NCI-H187 (cell line): Measurements from ENCODE around the gene XXYLT1.
"Not testable (repeated sequence)": the region's sequence is repeated elsewhere in the genome, so short reads cannot be mapped to it uniquely, and the experiment has no call there.

ENCODE experiments used
- DNase-seq, 2 experiments: peaks; one replicate each; lab custom pipeline; 2025; lab: John Stamatoyannopoulos, UW

XXYLT1 gene

GRCh38 chr3:195112361-195112791, 158.6 kb downstream of the XXYLT1 start:
- no peak for DNase-seq

DNA sequence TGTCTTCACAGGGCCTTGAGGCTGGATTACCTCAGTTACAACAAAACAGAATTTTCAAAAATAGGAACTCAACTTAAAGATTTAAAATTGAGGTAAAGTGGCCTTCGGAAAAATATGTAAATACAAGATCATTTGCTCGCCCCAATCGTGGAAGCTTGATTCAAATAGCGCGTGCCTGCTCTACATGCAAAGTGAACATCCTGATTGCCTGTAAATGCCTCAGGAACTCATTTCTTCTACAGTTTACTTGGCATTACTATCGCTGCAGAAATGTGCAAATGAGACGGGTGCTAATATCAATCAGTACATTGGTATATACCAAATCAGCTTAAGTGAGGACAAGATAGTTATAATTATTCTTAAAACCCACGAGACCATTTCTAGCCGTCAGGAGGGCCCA, 159.2 kb downstream of the XXYLT1 start:
- no peak for DNase-seq

DNA sequence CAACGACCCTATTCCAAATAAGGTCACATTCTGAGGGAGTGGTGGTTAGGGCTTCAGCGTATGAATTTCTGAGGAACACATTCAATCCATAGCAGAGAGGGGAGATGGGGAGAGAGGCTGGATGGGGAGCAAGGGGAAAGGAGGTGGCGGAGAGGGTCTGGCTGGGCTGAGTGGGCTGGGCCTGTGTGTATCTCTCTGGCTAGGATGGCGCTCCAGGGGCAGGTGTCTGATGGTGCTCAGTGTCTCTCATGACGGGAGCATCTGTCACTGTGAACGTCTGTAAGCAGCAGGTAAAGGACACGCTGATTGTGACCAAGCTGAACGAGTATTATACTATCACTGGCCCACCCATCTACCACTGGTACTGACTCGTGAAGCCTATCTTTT, 159.6 kb downstream of the XXYLT1 start:
- no peak for DNase-seq

DNA sequence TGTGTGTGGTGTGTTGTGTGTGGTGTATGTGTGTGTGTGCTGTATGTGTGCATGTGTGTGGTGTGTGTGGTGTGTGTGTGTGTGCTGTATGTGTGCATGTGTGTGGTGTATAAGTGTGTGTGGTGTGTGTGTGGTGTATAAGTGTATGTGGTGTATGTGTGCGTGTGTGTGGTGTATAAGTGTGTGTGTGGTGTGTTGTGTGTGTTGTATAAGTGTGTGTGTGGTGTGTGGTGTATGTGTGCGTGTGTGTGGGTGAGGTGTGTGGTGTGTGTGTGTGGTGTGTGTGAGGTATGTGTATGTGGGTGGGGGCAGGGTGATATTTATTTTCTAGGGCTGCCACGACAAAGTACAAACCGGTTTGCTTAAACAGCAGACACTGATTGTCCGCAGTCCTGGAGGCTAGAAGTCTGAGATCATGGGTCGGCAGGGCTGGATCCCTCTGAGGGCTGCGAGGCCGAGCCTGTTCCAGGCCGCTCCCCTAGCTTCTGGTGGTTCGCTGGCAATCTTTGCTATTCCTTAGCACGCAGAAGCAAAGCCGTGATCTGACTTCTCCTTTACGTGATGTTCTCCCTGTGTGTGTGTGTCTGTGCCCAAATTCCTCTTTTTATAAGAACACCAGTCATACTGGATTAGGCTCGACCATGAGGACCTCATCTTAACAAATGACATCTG, 160.2 kb downstream of the XXYLT1 start:
- no peak for DNase-seq

- no peak for DNase-seq
Measured at GRCh38 chr3:195109098-195109657, 161.8 kb downstream of the XXYLT1 start.

DNA sequence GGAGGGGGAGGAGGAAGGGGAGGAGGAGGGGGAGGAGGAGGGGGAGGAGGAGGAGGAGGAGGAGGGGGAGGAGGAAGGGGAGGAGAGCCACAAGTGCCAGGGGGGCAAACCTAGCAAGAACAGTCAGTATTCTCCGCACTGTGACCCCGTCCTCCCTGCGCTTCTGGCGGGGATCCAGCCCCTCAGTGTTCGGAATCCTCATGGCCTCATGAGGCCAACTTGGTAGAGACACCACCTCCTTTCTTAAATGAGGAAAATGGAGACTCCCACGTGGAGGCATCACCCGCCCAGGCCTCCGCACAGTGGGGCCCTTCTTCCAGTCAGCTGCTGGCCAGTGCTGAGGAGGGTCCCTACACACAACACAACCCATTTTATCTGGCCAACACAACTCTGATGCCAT, 163.4 kb downstream of the XXYLT1 start:
- no peak for DNase-seq

DNA sequence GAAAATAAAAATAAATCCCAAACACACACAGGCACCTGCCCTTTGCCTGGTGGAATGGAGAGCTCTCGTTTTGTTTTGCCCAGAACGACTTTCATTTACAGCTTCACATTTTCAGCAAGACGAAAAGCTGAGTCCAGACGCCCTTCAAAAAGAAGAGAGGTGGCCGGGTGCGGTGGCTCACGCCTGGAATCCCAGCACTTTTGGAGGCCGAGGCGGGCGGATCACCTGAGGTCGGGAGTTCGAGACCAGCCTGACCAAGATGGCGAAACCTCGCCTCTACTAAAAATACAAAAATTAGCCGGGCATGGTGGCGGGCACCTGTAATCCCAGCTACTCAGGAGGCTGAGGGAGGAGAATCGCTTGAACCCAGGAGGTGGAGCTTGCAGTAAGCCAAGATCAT, 163.9 kb downstream of the XXYLT1 start:
- not testable (repeated sequence) for DNase-seq

GRCh38 chr3:195106418-195106906, 164.5 kb downstream of the XXYLT1 start:
- DNase-seq = peak; percentile 5 to 8

GRCh38 chr3:195105841-195106417, 165.0 kb downstream of the XXYLT1 start:
- DNase-seq = no peak

DNA sequence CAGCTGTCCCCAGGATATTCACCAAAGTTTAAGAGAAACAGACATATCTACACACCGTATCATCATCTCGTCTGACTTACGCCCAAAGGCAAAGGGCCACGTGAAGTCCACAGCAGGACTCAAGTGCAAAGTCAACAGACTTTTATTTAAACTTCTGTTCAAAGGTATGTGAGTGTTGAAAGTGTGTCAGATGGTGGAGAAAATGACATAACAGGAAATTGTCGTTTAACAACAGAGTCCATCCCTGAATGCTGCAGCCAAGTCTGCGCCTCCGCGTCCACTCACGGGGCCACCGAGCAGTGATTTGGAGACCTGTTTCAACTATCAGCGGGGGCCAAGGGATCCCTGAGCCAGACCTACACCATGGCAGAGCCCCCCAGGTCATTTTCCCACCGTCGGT, 165.6 kb downstream of the XXYLT1 start:
- no peak for DNase-seq

- no peak for DNase-seq
Measured at GRCh38 chr3:195104340-195104739, 166.6 kb downstream of the XXYLT1 start.

GRCh38 chr3:195103623-195104022, 167.3 kb downstream of the XXYLT1 start:
- DNase-seq = no peak

- no peak for DNase-seq
Measured at GRCh38 chr3:195102609-195103467, 168.1 kb downstream of the XXYLT1 start.

GRCh38 chr3:195101927-195102608, 168.9 kb downstream of the XXYLT1 start:
- no peak for DNase-seq

GRCh38 chr3:195101001-195101583, 169.9 kb downstream of the XXYLT1 start:
- no peak for DNase-seq

- DNase-seq = no peak
Measured at GRCh38 chr3:195099951-195100785, 170.8 kb downstream of the XXYLT1 start.

GRCh38 chr3:195098741-195099525, 172.0 kb downstream of the XXYLT1 start:
- DNase-seq = no peak

- DNase-seq = no peak
Measured at GRCh38 chr3:195097331-195098255, 173.4 kb downstream of the XXYLT1 start.
